ENCODE data around the gene GNRHR.

The GNRHR gene

DNA sequence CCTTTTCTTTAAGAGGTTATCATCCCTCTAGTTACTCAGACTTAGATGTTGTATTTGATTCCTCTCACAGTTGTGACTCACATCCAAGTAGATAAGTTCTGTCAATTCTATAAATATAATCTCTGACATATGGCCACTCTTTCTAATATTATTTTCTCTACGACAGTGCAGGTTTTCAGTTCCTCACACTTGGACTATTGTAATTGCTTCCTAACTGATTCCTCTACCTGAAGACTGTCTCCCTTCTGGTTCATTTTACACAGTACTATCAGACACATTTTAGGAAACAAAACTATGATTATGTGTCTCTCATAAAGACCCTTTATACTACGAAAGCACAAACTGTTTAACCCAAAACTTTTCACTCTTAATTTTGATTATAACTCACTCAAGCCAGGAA is 31.3 kb upstream of the GNRHR start:
- no peak for DNase-seq (ENCODE audit: low spot score)
- no peaks in the 10 kb centered on the region for H3K36me3 ChIP-seq (replicated peaks in 1 of 2; ENCODE audit: control insufficient read depth in 2 of 2, insufficient read depth in 2 of 2, low read length in 2 of 2)
- H3K4ac ChIP-seq (ENCODE audit: low read length) = no peak overlapping the region
- H2AFZ ChIP-seq (ENCODE audit: low read length) = no peak overlapping the region
- no peak overlapping the region for H4K8ac ChIP-seq (ENCODE audit: low read depth, low read length)
- no peak overlapping the region for H3K4me3 ChIP-seq (ENCODE audit: low read length in 2 of 2)
- H3K4me1 ChIP-seq (ENCODE audit: control insufficient read depth in 2 of 2, insufficient read depth in 1 of 2, low read depth in 1 of 2, low read length in 2 of 2) = no peaks in the 10 kb centered on the region
- no peak overlapping the region for H3K23ac ChIP-seq (ENCODE audit: low read depth, low read length, poor library complexity)
- no peak overlapping the region for H3K27ac ChIP-seq (replicated peaks; ENCODE audit: low read length)
- no peak overlapping the region for H4K91ac ChIP-seq (ENCODE audit: low read depth, low read length, poor library complexity)
- no peak overlapping the region for H3K14ac ChIP-seq (ENCODE audit: low read length)
- H3K9me3 ChIP-seq (replicated peaks in 1 of 2; ENCODE audit: control insufficient read depth in 2 of 2, insufficient read depth in 1 of 2, low read depth in 1 of 2, low read length in 2 of 2) = no peaks in the 10 kb centered on the region
- H2AK5ac ChIP-seq (ENCODE audit: low read depth, low read length) = no peak overlapping the region
- no peak overlapping the region for H2BK15ac ChIP-seq (ENCODE audit: low read length)
- WGBS, 2 donors (ENCODE audit: extremely low coverage in 2 of 2, insufficient read length in 2 of 2, insufficient replicate concordance in 1 of 2) = no CpG with 5 or more reads among the region's 2 CpGs
- no peak overlapping the region for H2BK12ac ChIP-seq (ENCODE audit: low read length)
- H3K9ac ChIP-seq (ENCODE audit: low read depth, low read length, poor library complexity) = no peak overlapping the region
- H3K18ac ChIP-seq (ENCODE audit: low read length) = no peak overlapping the region
- H3K79me1 ChIP-seq (ENCODE audit: low read depth, low read length) = no peaks in the 10 kb centered on the region
- H2BK5ac ChIP-seq (ENCODE audit: low read length) = no peak overlapping the region
- H3K27me3 ChIP-seq (ENCODE audit: control insufficient read depth in 3 of 3, insufficient read depth in 3 of 3, low read depth in 1 of 3, low read length in 3 of 3) = no peaks in the 10 kb centered on the region
- no peak overlapping the region for H3K4me2 ChIP-seq (ENCODE audit: insufficient read depth, low read length, poor library complexity, severe bottlenecking)
- H2BK120ac ChIP-seq (ENCODE audit: low read depth, low read length) = no peak overlapping the region

DNA sequence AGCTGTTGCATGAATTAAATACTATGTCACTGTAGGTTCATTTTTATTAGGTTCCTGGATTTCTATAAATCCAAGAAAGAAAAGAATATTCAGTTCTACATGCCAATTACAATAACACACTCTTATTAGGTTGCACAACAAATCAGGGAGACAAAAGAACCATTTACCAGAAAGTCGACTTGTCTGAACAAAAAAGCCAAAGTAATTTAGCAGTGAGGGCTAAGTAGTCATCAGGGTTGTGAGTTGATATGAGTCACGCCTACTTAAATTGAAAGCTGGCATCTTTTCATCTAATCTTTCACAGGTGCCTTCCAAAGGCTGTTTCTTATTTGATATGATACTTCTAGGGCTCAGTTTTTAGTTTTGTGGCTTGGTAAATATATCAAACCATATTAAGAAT is 25.4 kb upstream of the GNRHR start:
- no peak overlapping the region for H3K14ac ChIP-seq (ENCODE audit: low read length)
- no peak overlapping the region for H3K4me3 ChIP-seq (ENCODE audit: low read length in 2 of 2)
- no peak overlapping the region for H2AK5ac ChIP-seq (ENCODE audit: low read depth, low read length)
- H2BK12ac ChIP-seq (ENCODE audit: low read length) = no peak overlapping the region
- no peak overlapping the region for H3K4ac ChIP-seq (ENCODE audit: low read length)
- H2BK15ac ChIP-seq (ENCODE audit: low read length) = no peak overlapping the region
- no peak overlapping the region for H4K91ac ChIP-seq (ENCODE audit: low read depth, low read length, poor library complexity)
- no peaks in the 10 kb centered on the region for H3K79me1 ChIP-seq (ENCODE audit: low read depth, low read length)
- no peak overlapping the region for H2BK120ac ChIP-seq (ENCODE audit: low read depth, low read length)
- H3K27ac ChIP-seq (replicated peaks; ENCODE audit: low read length) = no peak overlapping the region
- no peak overlapping the region for H3K4me2 ChIP-seq (ENCODE audit: insufficient read depth, low read length, poor library complexity, severe bottlenecking)
- no CpG with 5 or more reads among the region's 2 CpGs for WGBS, 2 donors (ENCODE audit: extremely low coverage in 2 of 2, insufficient read length in 2 of 2, insufficient replicate concordance in 1 of 2)
- DNase-seq (ENCODE audit: low spot score) = no peak
- peaks cover 0 to 1% of the 10 kb centered on the region in 2 donors for H3K9me3 ChIP-seq (replicated peaks in 1 of 2; ENCODE audit: control insufficient read depth in 2 of 2, insufficient read depth in 1 of 2, low read depth in 1 of 2, low read length in 2 of 2)
- no peak overlapping the region for H2AFZ ChIP-seq (ENCODE audit: low read length)
- H3K36me3 ChIP-seq (replicated peaks in 1 of 2; ENCODE audit: control insufficient read depth in 2 of 2, insufficient read depth in 2 of 2, low read length in 2 of 2) = no peaks in the 10 kb centered on the region
- no peak overlapping the region for H3K9ac ChIP-seq (ENCODE audit: low read depth, low read length, poor library complexity)
- H3K4me1 ChIP-seq (ENCODE audit: control insufficient read depth in 2 of 2, insufficient read depth in 1 of 2, low read depth in 1 of 2, low read length in 2 of 2) = peaks cover 0 to 2% of the 10 kb centered on the region in 2 donors
- no peak overlapping the region for H2BK5ac ChIP-seq (ENCODE audit: low read length)
- no peak overlapping the region for H4K8ac ChIP-seq (ENCODE audit: low read depth, low read length)
- H3K18ac ChIP-seq (ENCODE audit: low read length) = no peak overlapping the region
- H3K23ac ChIP-seq (ENCODE audit: low read depth, low read length, poor library complexity) = no peak overlapping the region
- H3K27me3 ChIP-seq (ENCODE audit: control insufficient read depth in 3 of 3, insufficient read depth in 3 of 3, low read depth in 1 of 3, low read length in 3 of 3) = no peaks in the 10 kb centered on the region

DNA sequence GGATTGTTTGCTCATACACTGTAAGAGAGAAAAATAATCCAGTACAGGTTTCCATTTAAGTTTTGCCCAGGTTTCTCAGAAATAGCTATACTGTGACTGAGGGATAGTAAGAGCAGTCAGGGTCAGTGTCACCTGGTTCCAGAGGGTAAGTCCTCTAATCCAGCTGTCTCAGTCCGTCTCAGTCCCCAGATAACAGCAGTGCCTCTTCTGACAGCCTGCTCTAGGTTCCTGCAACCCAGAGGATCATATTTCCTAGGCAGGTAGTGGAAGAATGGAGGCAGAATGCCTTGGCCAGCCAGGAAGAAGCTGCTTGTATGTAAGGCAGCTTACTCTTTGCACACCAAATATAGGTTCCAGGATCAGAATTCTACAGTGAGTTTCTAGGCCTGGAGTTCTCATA is 22.6 kb upstream of the GNRHR start:
- WGBS, 2 donors (ENCODE audit: extremely low coverage in 2 of 2, insufficient read length in 2 of 2, insufficient replicate concordance in 1 of 2) = no CpG with 5 or more reads among the region's 1 CpG
- H2BK5ac ChIP-seq (ENCODE audit: low read length) = no peak overlapping the region
- no peak overlapping the region for H2AFZ ChIP-seq (ENCODE audit: low read length)
- no peak overlapping the region for H3K23ac ChIP-seq (ENCODE audit: low read depth, low read length, poor library complexity)
- H3K4me1 ChIP-seq (ENCODE audit: control insufficient read depth in 2 of 2, insufficient read depth in 1 of 2, low read depth in 1 of 2, low read length in 2 of 2) = peaks cover 0 to 2% of the 10 kb centered on the region in 2 donors
- H3K27ac ChIP-seq (replicated peaks; ENCODE audit: low read length) = no peak overlapping the region
- no peak overlapping the region for H3K9ac ChIP-seq (ENCODE audit: low read depth, low read length, poor library complexity)
- no peaks in the 10 kb centered on the region for H3K79me1 ChIP-seq (ENCODE audit: low read depth, low read length)
- peaks cover 0 to 1% of the 10 kb centered on the region in 2 donors for H3K9me3 ChIP-seq (replicated peaks in 1 of 2; ENCODE audit: control insufficient read depth in 2 of 2, insufficient read depth in 1 of 2, low read depth in 1 of 2, low read length in 2 of 2)
- H2BK12ac ChIP-seq (ENCODE audit: low read length) = no peak overlapping the region
- H4K91ac ChIP-seq (ENCODE audit: low read depth, low read length, poor library complexity) = no peak overlapping the region
- no peaks in the 10 kb centered on the region for H3K27me3 ChIP-seq (ENCODE audit: control insufficient read depth in 3 of 3, insufficient read depth in 3 of 3, low read depth in 1 of 3, low read length in 3 of 3)
- H3K14ac ChIP-seq (ENCODE audit: low read length) = no peak overlapping the region
- no peak for DNase-seq (ENCODE audit: low spot score)
- H2BK120ac ChIP-seq (ENCODE audit: low read depth, low read length) = no peak overlapping the region
- no peak overlapping the region for H2BK15ac ChIP-seq (ENCODE audit: low read length)
- no peak overlapping the region for H2AK5ac ChIP-seq (ENCODE audit: low read depth, low read length)
- H3K4me2 ChIP-seq (ENCODE audit: insufficient read depth, low read length, poor library complexity, severe bottlenecking) = no peak overlapping the region
- no peak overlapping the region for H3K4me3 ChIP-seq (ENCODE audit: low read length in 2 of 2)
- no peak overlapping the region for H3K4ac ChIP-seq (ENCODE audit: low read length)
- no peak overlapping the region for H3K18ac ChIP-seq (ENCODE audit: low read length)
- no peaks in the 10 kb centered on the region for H3K36me3 ChIP-seq (replicated peaks in 1 of 2; ENCODE audit: control insufficient read depth in 2 of 2, insufficient read depth in 2 of 2, low read length in 2 of 2)
- H4K8ac ChIP-seq (ENCODE audit: low read depth, low read length) = no peak overlapping the region

DNA sequence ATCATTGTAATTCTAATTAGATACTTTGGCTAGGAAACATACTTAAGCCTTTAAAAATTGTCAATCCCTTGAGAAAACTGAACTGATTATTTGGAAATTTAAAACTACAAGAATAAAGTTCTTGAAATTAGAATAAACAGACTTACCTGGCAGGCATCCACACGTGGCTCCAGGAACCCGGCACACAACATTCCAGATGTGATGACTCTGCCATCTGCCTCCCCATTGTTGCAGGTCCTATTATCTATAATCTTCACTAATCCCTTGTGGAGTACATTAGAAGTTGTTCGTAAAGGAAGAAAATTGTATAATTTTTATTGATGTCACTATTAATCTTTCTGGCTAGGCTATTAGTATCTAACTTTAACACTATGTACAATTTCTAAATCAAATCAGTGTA is 16.2 kb upstream of the GNRHR start:
- Histone ChIP-seq H3K9ac (ENCODE audit: low read depth, low read length, poor library complexity) (no peak overlapping the region), H3K18ac (ENCODE audit: low read length) (no peak overlapping the region), H3K27me3 (ENCODE audit: control insufficient read depth in 3 of 3, insufficient read depth in 3 of 3, low read depth in 1 of 3, low read length in 3 of 3) (no peaks in the 10 kb centered on the region), H3K9me3 (replicated peaks in 1 of 2; ENCODE audit: control insufficient read depth in 2 of 2, insufficient read depth in 1 of 2, low read depth in 1 of 2, low read length in 2 of 2) (no peaks in the 10 kb centered on the region), H2BK12ac (ENCODE audit: low read length) (no peak overlapping the region), H3K4me1 (ENCODE audit: control insufficient read depth in 2 of 2, insufficient read depth in 1 of 2, low read depth in 1 of 2, low read length in 2 of 2) (no peaks in the 10 kb centered on the region), H3K23ac (ENCODE audit: low read depth, low read length, poor library complexity) (no peak overlapping the region), H3K36me3 (replicated peaks in 1 of 2; ENCODE audit: control insufficient read depth in 2 of 2, insufficient read depth in 2 of 2, low read length in 2 of 2) (no peaks in the 10 kb centered on the region), H4K91ac (ENCODE audit: low read depth, low read length, poor library complexity) (no peak overlapping the region), H3K4ac (ENCODE audit: low read length) (no peak overlapping the region), H4K8ac (ENCODE audit: low read depth, low read length) (no peak overlapping the region), H2BK120ac (ENCODE audit: low read depth, low read length) (no peak overlapping the region), H2BK5ac (ENCODE audit: low read length) (no peak overlapping the region), H2BK15ac (ENCODE audit: low read length) (no peak overlapping the region), H3K4me3 (ENCODE audit: low read length in 2 of 2) (no peak overlapping the region), H3K79me1 (ENCODE audit: low read depth, low read length) (no peaks in the 10 kb centered on the region), H3K27ac (replicated peaks; ENCODE audit: low read length) (no peak overlapping the region), H2AFZ (ENCODE audit: low read length) (no peak overlapping the region), H3K14ac (ENCODE audit: low read length) (no peak overlapping the region), H3K4me2 (ENCODE audit: insufficient read depth, low read length, poor library complexity, severe bottlenecking) (no peak overlapping the region), H2AK5ac (ENCODE audit: low read depth, low read length) (no peak overlapping the region)
- no CpG with 5 or more reads among the region's 3 CpGs for WGBS, 2 donors (ENCODE audit: extremely low coverage in 2 of 2, insufficient read length in 2 of 2, insufficient replicate concordance in 1 of 2)
- DNase-seq (ENCODE audit: low spot score) = no peak
